NCI-H345 treated with DMSO at 0.1 percent for 48 hours (cell line): ENCODE data around the gene XIRP2.

Source experiments
- DNase-seq: peaks from one replicate; lab custom pipeline; 2025; ENCODE audit not compliant: unreplicated experiment; lab: John Stamatoyannopoulos, UW

The XIRP2 gene

GRCh38 chr2:167133614-167134013 lies 245.3 kb downstream of the XIRP2 start:
- DNase-seq: no peak

GRCh38 chr2:167134381-167135072 lies 246.2 kb downstream of the XIRP2 start:
- peak; percentile 46 for DNase-seq

GRCh38 chr2:167135706-167136105 lies 247.4 kb downstream of the XIRP2 start:
- no peak for DNase-seq

GRCh38 chr2:167136879-167137596 lies 248.8 kb downstream of the XIRP2 start:
- DNase-seq: no peak

GRCh38 chr2:167140330-167140729 lies 252.1 kb downstream of the XIRP2 start:
- DNase-seq: no peak

GRCh38 chr2:167140767-167141166 lies 252.5 kb downstream of the XIRP2 start:
- no peak for DNase-seq

GRCh38 chr2:167142554-167142953 lies 254.3 kb downstream of the XIRP2 start:
- DNase-seq: no peak

GRCh38 chr2:167144179-167144898 lies 256.1 kb downstream of the XIRP2 start:
- no peak for DNase-seq

- no peak for DNase-seq
Measured at GRCh38 chr2:167147271-167147941, 259.1 kb downstream of the XIRP2 start.

- DNase-seq: no peak
Measured at GRCh38 chr2:167151894-167152293, 263.6 kb downstream of the XIRP2 start.

GRCh38 chr2:167157523-167157922 lies 269.2 kb downstream of the XIRP2 start:
- no peak for DNase-seq

GRCh38 chr2:167177196-167177595 lies 288.9 kb downstream of the XIRP2 start:
- DNase-seq: no peak

GRCh38 chr2:167181134-167181533 lies 292.9 kb downstream of the XIRP2 start:
- no peak for DNase-seq

- DNase-seq: no peak
Measured at GRCh38 chr2:167181688-167182087, 293.4 kb downstream of the XIRP2 start.

GRCh38 chr2:167182403-167182802 lies 294.1 kb downstream of the XIRP2 start:
- DNase-seq: no peak

- no peak for DNase-seq
Measured at GRCh38 chr2:167183931-167184330, 295.7 kb downstream of the XIRP2 start.

- no peak for DNase-seq
Measured at GRCh38 chr2:167186465-167186864, 298.2 kb downstream of the XIRP2 start.

- DNase-seq: no peak
Measured at GRCh38 chr2:167187049-167187727, 298.9 kb downstream of the XIRP2 start.

- DNase-seq: no peak
Measured at GRCh38 chr2:167187978-167188967, 300.0 kb downstream of the XIRP2 start.

- DNase-seq: no peak
Measured at GRCh38 chr2:167190053-167190452, 301.8 kb downstream of the XIRP2 start.
